SK-N-DZ (cell line): ENCODE data around the gene PRPF40B. TPM values are rescaled to one million over a fixed set of nuclear protein-coding genes. Genes with fewer than 3 reads are reported as not detected.
"Not testable (repeated sequence)": the region's sequence is repeated elsewhere in the genome, so short reads cannot be mapped to it uniquely, and the experiment has no call there.

Experiments used
- DNase-seq: peaks from one replicate; pipeline ENCODE4 v3.0.0-alpha.2; 2015; ENCODE audit warnings: low spot score
- polyA plus RNA-seq, 2 experiments: library from polyadenylated mRNA; depleted of rRNA; stranded (reverse); fragments of >200 nt; gene quantifications; 2 replicates each; pipeline ENCODE4 v1.2.3, GENCODE V29; 2014

Gene PRPF40B
- 11.2 and 12.7 TPM in 2 replicates for polyA plus RNA-seq (2014; cell fraction: cytosol; rRNA removed)
- 60.3 and 78.8 TPM in 2 replicates for polyA plus RNA-seq (2014; cell fraction: nucleus; rRNA removed)

GRCh38 chr12:49623142-49623904 lies at the start of gene PRPF40B:
Gene PRPF40B (plus strand): TSS chr12:49623561. CDS start chr12:49623591, 30 bp downstream.
- peak; percentile 93 for DNase-seq

- no peak for DNase-seq
Measured at GRCh38 chr12:49577589-49578315, 45.6 kb upstream of the PRPF40B start.

- DNase-seq = no peak
Measured at GRCh38 chr12:49578471-49579112, 44.8 kb upstream of the PRPF40B start.

- DNase-seq = peak; percentile 87
Measured at GRCh38 chr12:49580572-49581535, 42.5 kb upstream of the PRPF40B start.

- DNase-seq = no peak
Measured at GRCh38 chr12:49582201-49582600, 41.2 kb upstream of the PRPF40B start.

GRCh38 chr12:49582850-49583249 lies 40.5 kb upstream of the PRPF40B start:
- no peak for DNase-seq

GRCh38 chr12:49583366-49584094 lies 39.8 kb upstream of the PRPF40B start:
- DNase-seq = peak; percentile 82

GRCh38 chr12:49584591-49584990 lies 38.8 kb upstream of the PRPF40B start:
- no peak for DNase-seq

- DNase-seq = no peak
Measured at GRCh38 chr12:49585477-49586459, 37.6 kb upstream of the PRPF40B start.

GRCh38 chr12:49587174-49587908 lies 36.0 kb upstream of the PRPF40B start:
- DNase-seq = no peak

GRCh38 chr12:49588281-49588680 lies 35.1 kb upstream of the PRPF40B start:
- no peak for DNase-seq

GRCh38 chr12:49588721-49589516 lies 34.4 kb upstream of the PRPF40B start:
- DNase-seq = no peak

GRCh38 chr12:49598527-49598926 lies 24.8 kb upstream of the PRPF40B start:
- no peak for DNase-seq

GRCh38 chr12:49599961-49600360 lies 23.4 kb upstream of the PRPF40B start:
- DNase-seq = no peak

- DNase-seq = no peak
Measured at GRCh38 chr12:49603721-49604120, 19.6 kb upstream of the PRPF40B start.

GRCh38 chr12:49604856-49605255 lies 18.5 kb upstream of the PRPF40B start:
- no peak for DNase-seq

GRCh38 chr12:49605539-49605938 lies 17.8 kb upstream of the PRPF40B start, which contains the start of gene FAM186B:
Gene FAM186B (minus strand): TSS chr12:49605639. CDS start chr12:49605477, 162 bp downstream.
- not testable (repeated sequence) for DNase-seq
